Gastroesophageal sphincter (tissue), 3 donors: ENCODE measurements around the gene ACHE.

ENCODE experiments used
- POLR2A ChIP-seq, 2 donors: fragments of 450-650 bp; IDR thresholded peaks; one replicate each; pipeline ENCODE4 v1.6.1; 2017; ENCODE audit warnings: antibody characterized with exemption in 2 of 2, mild to moderate bottlenecking in 2 of 2, moderate library complexity in 1 of 2
- POLR2AphosphoS5 ChIP-seq: sonication (generic); formaldehyde crosslinking; IDR thresholded peaks from one replicate; pipeline ENCODE4 v1.6.1; 2017; ENCODE audit warnings: antibody characterized with exemption
- TF ChIP-seq, protein P1 (sequence below), 4 experiments: fragments of 200-600 bp in 2 of 4; fragments of 450-650 bp in 2 of 4; sonication (generic) in 1 of 4; IDR thresholded peaks; one replicate each; pipeline ENCODE4 v1.5.1; 2017 to 2019; ENCODE audit warnings: antibody characterized with exemption in 4 of 4, mild to moderate bottlenecking in 2 of 4, moderate library complexity in 2 of 4

DNA sequence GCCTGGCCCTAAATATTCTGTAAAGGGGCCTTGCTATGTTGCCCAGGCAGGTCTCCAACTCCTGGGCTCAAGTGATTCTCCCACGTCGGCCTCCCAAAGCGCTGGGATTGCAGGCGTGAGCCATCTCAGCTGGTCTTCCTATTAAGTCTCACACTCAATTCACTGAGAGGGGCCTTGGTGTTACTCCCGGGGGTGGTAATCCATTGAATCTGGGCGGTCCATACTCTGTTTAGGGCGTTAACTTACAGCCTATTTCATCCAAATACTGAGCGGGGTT lies 21.4 kb downstream of the ACHE start:
- TF ChIP-seq, protein P1, sequence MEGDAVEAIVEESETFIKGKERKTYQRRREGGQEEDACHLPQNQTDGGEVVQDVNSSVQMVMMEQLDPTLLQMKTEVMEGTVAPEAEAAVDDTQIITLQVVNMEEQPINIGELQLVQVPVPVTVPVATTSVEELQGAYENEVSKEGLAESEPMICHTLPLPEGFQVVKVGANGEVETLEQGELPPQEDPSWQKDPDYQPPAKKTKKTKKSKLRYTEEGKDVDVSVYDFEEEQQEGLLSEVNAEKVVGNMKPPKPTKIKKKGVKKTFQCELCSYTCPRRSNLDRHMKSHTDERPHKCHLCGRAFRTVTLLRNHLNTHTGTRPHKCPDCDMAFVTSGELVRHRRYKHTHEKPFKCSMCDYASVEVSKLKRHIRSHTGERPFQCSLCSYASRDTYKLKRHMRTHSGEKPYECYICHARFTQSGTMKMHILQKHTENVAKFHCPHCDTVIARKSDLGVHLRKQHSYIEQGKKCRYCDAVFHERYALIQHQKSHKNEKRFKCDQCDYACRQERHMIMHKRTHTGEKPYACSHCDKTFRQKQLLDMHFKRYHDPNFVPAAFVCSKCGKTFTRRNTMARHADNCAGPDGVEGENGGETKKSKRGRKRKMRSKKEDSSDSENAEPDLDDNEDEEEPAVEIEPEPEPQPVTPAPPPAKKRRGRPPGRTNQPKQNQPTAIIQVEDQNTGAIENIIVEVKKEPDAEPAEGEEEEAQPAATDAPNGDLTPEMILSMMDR (IDR thresholded peaks at IDR 0.05) = no peak
- TF ChIP-seq POLR2A (IDR thresholded peaks at IDR 0.05) (no peak), POLR2AphosphoS5 (no peak)
